ENCODE measurements around the gene METTL16.

METTL16 gene

GRCh38 chr17:2377659-2378058 is 134.0 kb downstream of the METTL16 start:
- DNase-seq, result no peak

DNA sequence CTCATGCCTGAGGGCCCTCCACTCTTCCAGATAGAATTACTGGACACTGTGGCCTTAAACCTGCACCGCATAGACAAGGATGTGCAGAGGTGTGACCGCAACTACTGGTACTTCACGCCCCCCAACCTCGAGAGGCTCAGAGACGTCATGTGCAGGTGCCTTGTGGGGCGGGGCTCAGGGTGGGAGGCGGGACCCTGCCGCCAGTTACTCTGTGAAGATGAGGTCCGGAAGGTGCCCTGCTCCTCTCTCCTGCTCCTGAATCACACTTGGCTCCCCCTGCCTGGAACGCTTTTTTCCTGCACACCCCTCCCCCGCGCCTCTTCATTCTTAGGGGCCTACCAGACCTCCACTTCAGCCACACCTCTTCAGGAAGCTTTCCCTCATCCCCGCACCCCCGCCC is 135.6 kb downstream of the METTL16 start:
- DNase-seq, result no peak

- no peak for DNase-seq
Measured at GRCh38 chr17:2375406-2375805, 136.3 kb downstream of the METTL16 start.

- no peak for DNase-seq
Measured at GRCh38 chr17:2374549-2375285, 137.0 kb downstream of the METTL16 start.

DNA sequence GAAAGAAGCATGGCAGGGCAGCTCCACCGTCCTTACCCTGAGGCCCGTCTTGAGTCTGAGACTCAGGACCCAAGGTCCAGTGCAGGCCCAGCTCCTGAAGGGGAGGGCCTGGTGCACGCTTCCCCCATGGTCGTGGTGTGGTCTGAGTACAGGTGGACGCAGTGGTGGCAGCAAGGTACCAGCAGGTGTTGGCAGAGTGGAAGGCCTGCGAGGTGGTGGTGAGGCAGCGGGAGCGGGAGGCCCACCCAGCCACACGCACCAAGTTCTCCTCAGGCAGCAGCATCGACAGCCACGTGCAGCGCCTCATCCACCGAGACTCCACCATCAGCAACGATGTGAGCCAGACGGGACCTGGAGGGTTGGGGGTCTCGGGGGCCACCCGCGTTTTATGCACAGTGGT is 138.5 kb downstream of the METTL16 start:
- no peak for DNase-seq

- no peak for DNase-seq
Measured at GRCh38 chr17:2372681-2373080, 139.0 kb downstream of the METTL16 start.

DNA sequence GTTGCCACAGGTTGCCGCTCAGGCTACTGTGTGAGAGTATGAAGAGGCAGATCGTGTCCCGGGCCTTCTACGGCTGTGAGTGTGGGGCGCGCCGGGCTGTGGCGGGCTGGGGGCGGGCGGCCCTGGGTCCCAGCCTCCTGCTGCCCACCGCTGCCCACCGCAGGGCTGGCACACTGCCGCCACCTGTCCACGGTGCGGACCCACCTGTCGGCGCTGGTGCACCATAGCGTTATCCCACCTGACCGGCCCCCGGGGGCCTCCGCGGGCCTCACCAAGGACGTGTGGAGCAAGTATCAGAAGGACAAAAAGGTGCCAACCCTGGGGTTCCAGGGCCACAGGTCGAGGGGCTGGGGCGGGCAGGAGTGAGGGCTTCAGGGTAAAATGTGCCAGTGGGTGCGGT is 139.5 kb downstream of the METTL16 start:
- DNase-seq, result no peak

DNA sequence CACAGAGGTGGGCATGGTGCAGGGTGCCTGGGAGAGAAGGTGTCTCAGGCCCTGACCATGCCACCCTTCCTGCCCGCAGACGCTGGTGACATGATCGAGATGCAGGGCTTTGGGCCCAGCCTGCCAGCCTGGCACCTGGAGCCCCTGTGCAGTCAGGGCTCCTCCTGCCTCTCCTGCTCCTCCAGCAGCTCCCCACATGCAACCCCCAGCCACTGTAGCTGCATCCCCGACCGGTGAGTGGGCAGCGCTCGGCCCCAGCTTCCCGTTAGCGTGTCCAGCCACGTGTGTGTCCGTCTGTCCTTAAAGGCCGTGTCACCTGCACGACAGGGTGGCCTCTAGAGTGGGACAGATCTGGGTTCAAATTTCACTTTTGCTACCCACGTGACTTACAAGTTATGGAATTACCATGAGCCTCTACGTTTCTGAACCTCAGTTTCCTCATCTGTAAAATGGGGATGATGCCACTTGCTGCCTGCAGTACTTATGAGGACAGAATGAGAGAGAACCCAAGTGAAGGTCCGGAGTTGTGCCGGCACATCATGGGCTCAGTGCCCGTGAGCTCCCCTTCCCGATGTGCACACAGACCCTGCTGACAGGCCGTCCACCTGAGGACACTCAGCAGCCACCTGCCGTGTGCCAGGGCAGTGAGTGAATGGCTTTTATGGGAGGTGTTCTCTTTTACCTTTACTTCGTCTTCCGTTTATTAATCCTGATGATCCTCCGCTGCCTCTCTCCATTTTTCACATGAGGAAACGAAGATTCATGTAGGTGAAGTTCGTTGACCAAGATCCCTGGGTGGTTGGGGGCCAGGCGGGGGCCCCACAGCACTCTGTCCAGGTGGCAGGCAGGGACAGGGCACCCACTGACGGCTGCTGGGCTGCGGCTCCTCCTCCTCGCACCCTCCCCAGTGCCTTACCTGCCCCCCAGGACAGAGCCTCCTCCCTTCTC is 140.2 kb downstream of the METTL16 start:
- DNase-seq, result no peak

- no peak for DNase-seq
Measured at GRCh38 chr17:2370211-2370589, 141.5 kb downstream of the METTL16 start.

DNA sequence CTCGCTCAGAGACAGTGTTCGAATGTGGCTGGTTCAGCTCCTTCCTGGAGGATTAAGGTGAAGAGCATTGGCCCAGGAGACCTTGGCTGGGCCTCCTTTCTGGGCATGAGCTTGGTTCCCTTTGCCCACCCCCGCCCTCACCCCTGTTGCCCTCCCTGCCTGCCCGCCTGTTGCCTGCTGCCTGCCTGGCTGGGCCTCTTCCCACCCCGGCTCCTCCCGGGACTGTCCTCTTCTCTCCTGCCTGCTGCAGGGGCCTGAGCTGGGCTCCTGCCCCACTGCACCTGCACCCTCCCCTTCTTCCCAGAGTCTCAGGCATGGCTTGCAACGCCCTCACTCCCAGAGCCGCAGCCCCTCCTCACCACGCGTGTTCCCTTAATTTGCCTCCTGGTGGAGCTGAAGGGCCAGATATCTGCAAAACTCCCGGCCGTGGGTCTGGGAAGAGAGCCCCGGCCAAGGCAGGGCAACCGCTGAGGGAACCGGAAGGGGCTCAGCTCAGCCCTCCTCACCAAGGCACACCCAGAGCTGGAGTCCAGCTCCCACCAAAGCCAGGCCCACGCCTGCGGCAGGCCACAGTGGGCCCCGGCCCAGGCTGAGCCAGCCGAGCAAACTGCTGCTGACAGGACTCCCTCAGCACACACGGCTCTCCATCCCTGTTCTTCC is 142.0 kb downstream of the METTL16 start:
- DNase-seq, result no peak

- DNase-seq, result no peak
Measured at GRCh38 chr17:2369039-2369438, 142.6 kb downstream of the METTL16 start.

DNA sequence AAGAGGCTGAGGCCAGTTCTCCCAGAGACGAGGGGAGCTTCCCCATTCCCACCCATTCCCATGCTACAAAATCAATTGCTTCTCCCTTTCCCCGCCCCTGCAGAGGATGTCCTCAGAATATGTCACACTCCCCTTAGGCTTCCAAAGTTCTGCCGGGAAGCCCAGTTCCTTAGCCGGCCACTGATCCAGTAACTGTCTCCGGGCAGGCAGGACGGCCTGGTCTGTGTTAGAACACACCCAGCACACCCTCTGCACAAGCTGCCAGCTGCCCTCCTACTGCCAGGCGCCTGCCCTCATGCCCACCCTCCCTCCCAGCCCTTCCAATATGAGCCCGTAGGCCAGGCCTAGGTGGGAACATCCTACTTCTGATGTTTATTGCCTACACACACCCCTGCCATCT is 143.3 kb downstream of the METTL16 start:
- no peak for DNase-seq

DNA sequence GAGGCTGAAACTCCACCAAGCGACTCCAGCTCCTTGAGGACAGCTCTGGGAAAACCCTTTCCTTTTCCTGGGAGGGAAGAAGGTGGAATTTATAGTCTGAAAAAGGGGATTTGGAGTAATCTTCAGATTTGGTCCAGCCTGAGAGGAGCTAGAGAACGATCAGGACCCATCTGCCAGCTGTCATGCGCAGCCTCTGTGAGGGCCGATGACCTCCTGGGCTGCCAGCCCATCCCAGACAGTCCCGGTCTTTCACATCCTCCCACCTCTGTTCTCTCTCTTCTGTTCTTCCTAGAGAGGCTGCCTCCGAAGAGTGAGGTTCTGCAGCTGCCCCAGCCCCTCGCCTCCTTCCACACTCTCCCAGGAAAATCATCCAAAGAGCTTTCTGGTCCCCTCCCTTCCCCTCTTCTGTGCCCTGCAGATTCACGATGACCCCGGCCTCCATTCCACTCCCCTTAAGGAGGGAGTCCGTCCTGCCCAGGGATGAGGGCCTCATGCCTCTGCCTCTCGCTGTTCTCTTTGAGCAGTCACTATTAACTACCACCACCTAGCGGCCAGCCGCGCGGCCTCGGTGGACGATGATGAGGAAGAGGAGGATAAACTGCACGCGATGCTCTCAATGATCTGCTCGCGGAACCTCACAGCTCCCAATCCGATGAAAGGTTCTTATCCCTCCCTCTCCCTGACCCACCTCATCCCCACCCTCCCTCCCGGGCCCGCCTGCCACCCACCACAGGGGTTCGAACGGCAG is 144.8 kb downstream of the METTL16 start:
- no peak for DNase-seq

Measured in cortex of kidney (tissue), 1 donor.